Loucy (cell line): ENCODE results near the gene TMEM129.

Source experiments
- H2AFZ ChIP-seq: fragments of 200-600 bp; sonication (generic); 2 replicates; pipeline ENCODE4 v1.6.0; 2016; ENCODE audit warnings: antibody characterized with exemption, mild to moderate bottlenecking, low read length, moderate library complexity
- H3F3A ChIP-seq: fragments of 200-600 bp; 2 replicates; pipeline ENCODE4 v1.6.0; 2016; ENCODE audit warnings: antibody characterized with exemption, low read depth, mild to moderate bottlenecking
- H3K27me3 ChIP-seq: fragments of 200-600 bp; sonication (generic); 2 replicates; pipeline ENCODE4 v1.6.1; 2014; ENCODE audit warnings: low read length, mild to moderate bottlenecking; ENCODE audit not compliant: insufficient read depth, poor library complexity, severe bottlenecking
- H3K36me3 ChIP-seq: fragments of 200-600 bp; sonication (generic); 2 replicates; pipeline ENCODE4 v1.6.1; 2016; ENCODE audit warnings: low read length; ENCODE audit not compliant: insufficient read depth
- H3K4me1 ChIP-seq: fragments of 200-600 bp; sonication (generic); 2 replicates; pipeline ENCODE4 v1.5.1; 2014; ENCODE audit warnings: low read length, mild to moderate bottlenecking; ENCODE audit not compliant: insufficient read depth, poor library complexity, severe bottlenecking
- H3K4me2 ChIP-seq: fragments of 200-600 bp; sonication (generic); 2 replicates; pipeline ENCODE4 v1.6.0; 2014; ENCODE audit warnings: antibody characterized with exemption, low read length, low read depth, mild to moderate bottlenecking; ENCODE audit not compliant: poor library complexity, severe bottlenecking
- H3K4me3 ChIP-seq: fragments of 200-600 bp; sonication (generic); 2 replicates; pipeline ENCODE4 v1.5.1; 2014; ENCODE audit warnings: low read length, mild to moderate bottlenecking, mixed read lengths; ENCODE audit not compliant: poor library complexity, severe bottlenecking
- H3K79me2 ChIP-seq: fragments of 200-600 bp; sonication (generic); 2 replicates; pipeline ENCODE4 v1.6.1; 2014; ENCODE audit warnings: low read length; ENCODE audit not compliant: insufficient read depth
- H3K9ac ChIP-seq: fragments of 200-600 bp; sonication (generic); 2 replicates; pipeline ENCODE4 v1.6.0; 2014; ENCODE audit warnings: mild to moderate bottlenecking, low read depth, low read length, moderate library complexity; ENCODE audit not compliant: poor library complexity, severe bottlenecking
- H3K9me2 ChIP-seq: fragments of 200-600 bp; sonication (generic); replicated peaks from 2 replicates; pipeline ENCODE4 v1.6.1; 2016; ENCODE audit warnings: low read depth, low read length, mixed read lengths
- H3K9me3 ChIP-seq: fragments of 200-600 bp; sonication (generic); 2 replicates; pipeline ENCODE4 v1.6.1; 2014; ENCODE audit warnings: mild to moderate bottlenecking, antibody characterized with exemption, low read length, low read depth; ENCODE audit not compliant: insufficient read depth
- H4K20me1 ChIP-seq: fragments of 200-600 bp; sonication (generic); 2 replicates; pipeline ENCODE4 v1.6.0; 2014; ENCODE audit warnings: antibody characterized with exemption, low read length, mild to moderate bottlenecking; ENCODE audit not compliant: insufficient read depth, poor library complexity, severe bottlenecking
- CTCF ChIP-seq: fragments of 200-600 bp; sonication (generic); conservative IDR thresholded peaks from 2 replicates; pipeline ENCODE4 v1.5.1; 2014; ENCODE audit warnings: mild to moderate bottlenecking, antibody characterized with exemption, low read length
- EZH2phosphoT487 ChIP-seq: fragments of 200-600 bp; IDR thresholded peaks from 2 replicates; pipeline ENCODE4 v1.6.1; 2018; ENCODE audit warnings: antibody characterized with exemption, mild to moderate bottlenecking, moderate library complexity, borderline replicate concordance

TMEM129 gene

GRCh38 chr4:1757836-1758235 is 36.7 kb upstream of the TMEM129 start:
- Histone ChIP-seq H3K4me3 (no peak overlapping the region), H3F3A (no peaks in the 10 kb centered on the region), H3K9me3 (no peaks in the 10 kb centered on the region), H3K79me2 (no peaks in the 10 kb centered on the region), H3K4me1 (no peaks in the 10 kb centered on the region), H3K9ac (no peak overlapping the region), H3K27me3 (no peaks in the 10 kb centered on the region), H3K36me3 (no peaks in the 10 kb centered on the region), H3K4me2 (no peak overlapping the region), H4K20me1 (no peaks in the 10 kb centered on the region), H2AFZ (no peak overlapping the region), H3K9me2 (no peaks in the 10 kb centered on the region)
- no peak for TF ChIP-seq CTCF

GRCh38 chr4:1756893-1757779 is 36.0 kb upstream of the TMEM129 start:
- no peaks in the 10 kb centered on the region for H3K36me3 ChIP-seq
- H3K9me2 ChIP-seq = no peaks in the 10 kb centered on the region
- H3K9ac ChIP-seq = no peak overlapping the region
- H3K79me2 ChIP-seq = no peaks in the 10 kb centered on the region
- H3K4me2 ChIP-seq = no peak overlapping the region
- no peak overlapping the region for H3K4me3 ChIP-seq
- H4K20me1 ChIP-seq = no peaks in the 10 kb centered on the region
- H2AFZ ChIP-seq = no peak overlapping the region
- no peaks in the 10 kb centered on the region for H3F3A ChIP-seq
- no peaks in the 10 kb centered on the region for H3K4me1 ChIP-seq
- no peaks in the 10 kb centered on the region for H3K27me3 ChIP-seq
- no peaks in the 10 kb centered on the region for H3K9me3 ChIP-seq
- TF ChIP-seq EZH2phosphoT487 = no peak

- Histone ChIP-seq H3K9me3 (no peaks in the 10 kb centered on the region), H3K4me3 (no peak overlapping the region), H3F3A (no peaks in the 10 kb centered on the region), H3K4me2 (no peak overlapping the region), H3K36me3 (no peaks in the 10 kb centered on the region), H2AFZ (no peak overlapping the region), H3K27me3 (no peaks in the 10 kb centered on the region), H3K4me1 (no peaks in the 10 kb centered on the region), H3K79me2 (no peaks in the 10 kb centered on the region), H4K20me1 (no peaks in the 10 kb centered on the region), H3K9ac (no peak overlapping the region), H3K9me2 (no peaks in the 10 kb centered on the region)
- TF ChIP-seq EZH2phosphoT487 (no peak), CTCF (no peak)
Measured at GRCh38 chr4:1756079-1756478, 35.0 kb upstream of the TMEM129 start.

- H3K27me3 ChIP-seq = no peaks in the 10 kb centered on the region
Measured at GRCh38 chr4:1755297-1755696, 34.2 kb upstream of the TMEM129 start.

More at GRCh38 chr4:1755297-1755696, 34.2 kb upstream of the TMEM129 start:
- Histone ChIP-seq H2AFZ (no peak overlapping the region), H3K4me2 (no peak overlapping the region), H3K9me3 (no peaks in the 10 kb centered on the region), H3K9me2 (no peaks in the 10 kb centered on the region), H3K4me3 (no peak overlapping the region), H3F3A (no peaks in the 10 kb centered on the region), H3K9ac (no peak overlapping the region), H3K4me1 (no peaks in the 10 kb centered on the region), H3K36me3 (no peaks in the 10 kb centered on the region), H4K20me1 (no peaks in the 10 kb centered on the region), H3K79me2 (no peaks in the 10 kb centered on the region)
- TF ChIP-seq EZH2phosphoT487 (no peak), CTCF (no peak)
